C4-2B (cell line): Measurements from ENCODE around the gene LAMB1.

Experiments used
- H3K27ac ChIP-seq: fragments of 450-650 bp; 2 replicates; pipeline ENCODE4 v1.5.1; 2017
- CTCF ChIP-seq: fragments of 450-650 bp; conservative IDR thresholded peaks from 2 replicates; pipeline ENCODE4 v1.5.1; 2017; ENCODE audit warnings: mild to moderate bottlenecking
- ZFX ChIP-seq: fragments of 450-650 bp; IDR thresholded peaks from 2 replicates; pipeline ENCODE4 v1.6.1; 2017

LAMB1 gene

GRCh38 chr7:108028111-108028510 is 25.1 kb upstream of the LAMB1 start:
- TF ChIP-seq ZFX (no peak), CTCF (no peak)
- peak overlapping the region; percentile 52 for H3K27ac ChIP-seq

GRCh38 chr7:108027239-108027638 is 24.3 kb upstream of the LAMB1 start:
- peak overlapping the region; percentile 52; the same call in 1 of the 2 replicates for H3K27ac ChIP-seq
- TF ChIP-seq ZFX (no peak), CTCF (no peak)

GRCh38 chr7:108026647-108027046 is 23.7 kb upstream of the LAMB1 start:
- TF ChIP-seq CTCF, result no peak
- no peak for TF ChIP-seq ZFX

GRCh38 chr7:108026116-108026515 is 23.2 kb upstream of the LAMB1 start:
- TF ChIP-seq ZFX (no peak), CTCF (no peak)

More at GRCh38 chr7:108026647-108027046, 23.7 kb upstream of the LAMB1 start:
- no peak overlapping the region for H3K27ac ChIP-seq

GRCh38 chr7:108024538-108024937 is 21.6 kb upstream of the LAMB1 start:
- no peak overlapping the region for H3K27ac ChIP-seq
- TF ChIP-seq CTCF (no peak), ZFX (no peak)

More at GRCh38 chr7:108026116-108026515, 23.2 kb upstream of the LAMB1 start:
- no peak overlapping the region for H3K27ac ChIP-seq

- H3K27ac ChIP-seq, result no peak overlapping the region
- TF ChIP-seq CTCF (no peak), ZFX (no peak)
These were observed 17.6 kb upstream of the LAMB1 start for GRCh38 chr7:108020585-108020984.

- H3K27ac ChIP-seq, result no peak overlapping the region
- TF ChIP-seq CTCF, result no peak
- no peak for TF ChIP-seq ZFX
These were observed 15.7 kb upstream of the LAMB1 start for GRCh38 chr7:108018668-108019067.
